Activated CD8-positive, alpha-beta memory T cell treated with anti-CD3 and anti-CD28 coated beads, Interleukin-2, amount 50 U/mL, for 1 hour (primary cell): Measurements from ENCODE around the gene TUBGCP2.

Source experiments
- DNase-seq: peaks from one replicate; pipeline ENCODE4 v3.0.0-alpha.2; 2020; ENCODE audit errors: extremely low read depth

TUBGCP2 gene

DNA sequence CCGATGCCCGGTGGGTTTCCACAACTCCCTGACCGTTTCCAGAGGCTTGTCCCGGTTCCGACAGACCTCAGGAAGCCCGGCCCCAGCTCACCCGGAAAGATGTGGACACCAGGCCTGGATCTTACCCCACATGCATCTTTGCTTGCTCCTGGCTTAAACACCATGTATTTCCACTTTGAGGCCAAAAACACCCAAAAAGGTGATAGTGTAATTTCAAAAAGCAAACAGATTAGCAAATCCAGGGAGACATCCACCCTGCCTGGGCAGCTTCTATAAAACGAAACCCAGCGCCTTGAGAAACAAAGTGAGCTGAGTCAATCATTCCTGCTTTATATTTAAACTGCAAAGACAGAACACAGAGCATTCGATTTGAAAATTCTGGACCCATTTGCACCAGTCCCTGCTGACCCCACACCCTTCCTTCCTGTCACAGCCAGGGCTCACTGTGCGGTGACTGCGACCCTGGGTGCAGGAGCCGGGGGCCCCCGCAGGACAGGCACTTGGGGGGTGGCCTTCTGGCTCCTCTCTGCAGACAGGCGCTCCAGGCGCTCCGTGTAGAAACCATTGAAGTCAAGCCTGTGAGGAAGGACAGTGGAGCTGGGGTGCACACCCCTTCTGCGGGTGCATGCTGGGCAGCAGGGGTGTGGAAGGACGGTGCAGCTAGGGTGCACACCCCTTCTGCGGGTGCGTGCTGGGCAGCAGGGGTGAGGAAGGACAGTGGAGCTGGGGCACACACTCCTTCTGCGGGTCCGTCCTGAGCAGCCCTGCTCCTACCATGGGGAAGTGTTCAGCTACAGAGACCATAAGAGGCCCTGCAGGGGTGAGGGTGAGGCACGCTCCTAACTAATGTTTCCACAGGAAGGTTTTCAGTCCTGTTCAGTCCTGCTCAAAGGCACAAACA is 29.1 kb downstream of the TUBGCP2 start:
- DNase-seq, result no peak

DNA sequence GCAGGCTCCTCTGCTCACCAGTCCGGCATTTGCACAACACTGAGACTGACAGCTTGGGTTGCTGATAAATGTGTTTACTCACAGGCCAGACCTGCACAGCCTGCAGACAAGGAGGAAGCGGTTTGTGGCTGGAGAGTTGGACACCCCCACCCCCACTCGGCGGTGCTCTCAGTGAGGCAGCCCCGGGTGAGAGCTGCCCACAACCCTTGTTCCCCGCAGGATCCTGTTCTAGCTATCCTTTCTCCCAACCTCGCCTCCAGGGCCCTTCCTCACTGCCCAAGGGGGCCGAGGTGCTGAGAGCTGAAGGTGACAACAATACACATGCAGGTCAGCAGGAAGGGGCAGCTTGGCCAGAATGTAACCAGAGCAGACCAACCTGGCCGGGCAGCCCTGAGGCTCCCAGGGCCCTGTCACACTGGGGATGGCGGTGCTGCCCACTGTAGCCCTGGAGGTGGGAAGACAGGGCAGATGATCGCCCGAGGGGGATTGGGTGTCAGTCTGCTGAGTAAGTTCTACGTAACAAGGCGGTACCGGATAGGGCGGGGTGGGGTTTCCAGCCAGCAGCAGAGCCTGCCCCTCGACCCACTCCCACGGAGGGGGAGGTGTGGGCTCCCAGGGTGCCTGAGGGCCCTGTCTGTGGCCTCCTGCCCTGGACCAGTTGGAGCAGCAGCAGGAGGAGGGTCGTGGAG is 30.0 kb downstream of the TUBGCP2 start:
- no peak for DNase-seq

DNA sequence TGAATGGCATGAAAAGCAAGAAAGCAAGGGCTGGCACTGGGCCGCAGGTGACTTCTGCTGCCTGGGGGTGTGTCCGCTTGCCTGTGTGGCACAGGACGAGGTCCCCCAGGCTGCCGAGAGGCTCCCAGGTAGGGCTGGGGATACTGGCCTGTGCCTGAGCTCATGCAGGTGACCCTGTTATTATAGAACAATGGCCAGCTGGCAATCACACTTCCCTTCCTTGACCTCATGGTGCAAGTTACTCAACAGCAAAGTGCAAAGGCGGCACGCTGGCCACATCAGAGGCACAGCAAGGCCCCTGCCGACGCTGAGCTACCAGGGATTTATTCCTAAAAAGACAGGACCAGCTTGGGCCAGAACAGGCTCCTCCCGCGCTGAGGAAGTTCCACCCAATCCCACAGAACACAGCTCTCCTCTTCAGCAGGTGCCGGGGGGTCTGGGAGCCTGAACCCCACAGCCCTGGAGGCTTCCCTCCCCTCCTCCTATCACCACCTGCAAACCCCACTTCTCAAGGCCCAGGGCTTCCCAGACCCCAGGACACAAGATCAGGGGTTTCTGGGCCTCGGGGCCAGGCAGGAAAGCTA is 30.6 kb downstream of the TUBGCP2 start:
- DNase-seq, result no peak

DNA sequence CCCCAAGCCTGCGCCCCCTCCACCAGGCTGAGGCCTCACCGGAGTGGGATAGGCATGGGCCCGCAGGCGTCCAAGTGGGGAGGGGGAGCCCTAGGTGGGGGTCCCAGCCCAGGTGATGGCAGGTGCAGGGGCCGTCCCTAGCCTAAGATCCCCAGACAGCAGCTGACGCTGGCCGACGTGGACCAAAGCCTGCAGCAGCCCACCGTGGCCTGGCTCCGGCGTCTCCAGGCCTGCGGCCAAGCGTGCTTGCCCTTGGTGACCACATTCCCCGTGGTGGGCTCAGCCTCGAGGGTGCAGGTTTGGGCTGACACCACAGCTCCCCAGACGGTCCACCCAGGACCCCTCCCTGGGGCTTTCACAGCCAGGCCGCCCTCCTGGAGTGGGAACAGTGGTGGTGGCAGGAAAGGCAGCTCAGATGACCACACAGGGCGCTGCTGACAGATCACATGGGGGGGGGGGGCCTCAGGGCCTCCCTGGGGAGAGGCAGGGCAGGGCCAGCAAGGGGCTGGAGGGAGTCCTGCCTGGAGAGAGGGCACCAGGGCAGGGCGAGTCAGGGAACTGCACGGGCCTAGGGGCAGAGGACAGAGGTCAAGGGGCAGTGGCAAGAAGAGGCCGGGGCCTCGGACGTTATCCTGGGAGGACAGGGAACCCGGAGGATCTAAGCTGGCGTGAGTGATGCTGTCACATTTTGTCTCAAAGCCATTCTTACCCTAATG is 31.2 kb downstream of the TUBGCP2 start:
- no peak for DNase-seq

DNA sequence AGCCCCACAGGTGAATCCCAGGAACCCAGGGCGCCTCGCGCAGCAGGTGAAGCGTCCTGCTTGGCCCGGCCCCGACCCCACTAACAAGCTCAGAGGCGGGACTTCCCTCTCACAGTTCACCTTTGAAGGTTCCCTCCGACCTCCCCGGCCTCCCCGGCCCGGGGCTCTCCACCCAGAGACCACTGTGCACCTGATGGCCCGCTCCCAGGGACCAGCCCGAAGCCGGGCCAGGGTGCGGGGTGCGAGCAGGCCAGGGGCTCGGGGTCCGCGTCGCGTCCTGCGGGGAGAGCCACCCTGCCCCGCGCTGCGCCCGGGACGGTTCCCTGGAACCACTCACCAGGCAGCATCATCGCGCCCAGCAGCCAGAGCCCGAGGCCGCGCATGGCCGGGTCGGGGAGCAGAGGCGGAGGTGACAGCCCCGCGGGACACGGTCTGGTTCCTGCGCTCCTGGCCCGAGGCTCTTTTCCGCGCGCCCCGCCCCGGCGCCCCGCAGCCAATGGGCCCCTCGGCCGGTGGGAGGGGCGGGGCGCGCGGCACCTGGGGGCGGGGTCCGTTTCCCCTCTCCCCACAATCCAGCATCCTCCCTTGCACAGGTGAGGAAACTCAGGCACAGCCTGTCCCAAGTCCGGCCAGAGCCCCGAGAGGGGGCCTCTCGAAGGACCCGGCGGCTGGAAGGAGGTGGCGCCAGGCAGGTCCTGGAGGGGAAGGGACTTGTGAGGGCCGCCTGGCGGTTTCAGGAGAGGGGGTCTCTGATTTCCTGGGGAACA is 32.1 kb downstream of the TUBGCP2 start, which contains the start of gene ADAM8:
TSS of gene ADAM8 (minus strand) at position 434 of the 767 bp plus-strand sequence. CDS start at position 383, 51 bp downstream.
- DNase-seq, result no peak

DNA sequence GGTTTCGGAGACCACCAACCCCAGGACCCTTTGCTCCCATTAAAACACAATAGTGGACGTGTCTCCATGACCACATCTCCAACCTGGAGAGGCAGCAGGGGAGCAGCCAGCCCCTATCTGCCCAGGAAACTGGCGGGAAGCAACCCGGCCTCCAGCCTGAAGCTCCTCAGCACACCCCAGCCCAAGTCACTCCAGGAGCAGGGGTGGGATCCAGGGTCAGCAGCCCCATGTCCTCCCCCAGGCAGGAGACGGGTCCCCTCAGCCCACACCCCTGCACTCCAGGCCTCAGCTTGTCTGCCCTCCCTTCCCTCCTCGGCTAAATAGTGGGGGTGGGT is 32.6 kb downstream of the TUBGCP2 start:
- no peak for DNase-seq

DNA sequence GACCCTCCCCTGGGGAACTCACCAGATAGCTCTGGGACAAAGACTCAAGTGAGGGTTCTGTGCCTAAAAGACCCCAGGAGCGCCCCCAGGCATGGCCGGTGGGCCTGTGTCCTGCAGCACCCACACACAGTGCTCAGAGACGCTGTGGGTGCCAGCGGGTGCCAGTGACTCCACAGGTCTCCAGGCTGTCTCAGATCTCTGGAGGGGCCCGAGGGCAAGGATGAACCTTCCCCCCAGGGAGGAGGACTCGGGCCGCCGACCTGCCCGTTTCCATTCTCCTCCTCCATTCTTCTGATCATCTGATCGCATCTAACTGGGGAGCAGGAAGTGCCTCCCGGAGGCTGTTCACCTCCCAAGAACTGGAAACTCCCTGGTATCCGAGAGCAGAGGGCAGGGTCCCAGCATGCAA is 33.0 kb downstream of the TUBGCP2 start:
- DNase-seq, result no peak

DNA sequence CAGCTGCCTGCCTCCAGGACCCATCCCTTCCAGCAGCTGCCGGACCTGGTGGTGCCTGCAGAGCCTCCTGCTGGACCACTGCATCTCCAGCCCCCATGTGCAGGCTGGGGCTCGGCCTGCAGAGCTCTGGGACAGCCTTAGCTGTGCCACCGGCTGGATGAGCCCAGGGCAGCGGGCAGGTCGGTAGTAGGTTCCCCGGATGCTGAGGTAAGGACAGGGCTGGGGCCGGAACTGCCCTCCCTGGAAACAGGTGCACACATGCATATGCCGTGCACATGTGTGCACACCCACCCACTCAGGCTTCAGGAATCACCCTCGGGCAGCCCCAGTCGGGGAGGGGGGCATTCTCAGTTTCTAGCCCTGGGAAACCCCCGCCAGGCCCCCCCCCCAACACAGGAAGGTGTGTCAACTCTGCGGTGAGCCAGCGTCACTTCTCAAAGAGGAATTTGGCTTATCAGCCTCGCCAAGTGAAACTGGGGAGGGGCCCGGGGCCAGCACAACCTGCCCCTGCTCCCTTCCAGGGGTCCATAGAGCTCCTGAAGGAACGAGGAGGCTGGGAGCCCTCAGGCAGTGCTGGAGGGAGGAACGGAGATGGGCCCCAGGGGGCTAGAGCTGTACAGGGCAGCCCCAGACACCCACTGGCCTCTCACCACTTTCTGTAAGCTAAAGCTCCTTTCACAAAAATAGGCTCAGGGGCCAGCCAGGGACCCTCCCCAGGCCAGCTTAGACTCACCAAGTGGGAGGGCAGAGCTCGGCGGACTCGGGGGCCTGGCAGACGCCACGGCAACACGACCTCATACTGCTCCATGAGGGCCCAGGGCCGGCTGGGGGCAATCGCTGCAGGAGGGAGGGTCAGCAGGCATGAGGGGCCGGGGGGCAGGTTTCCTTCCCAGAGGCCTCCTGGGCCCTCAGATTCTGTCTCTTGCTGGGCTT is 33.7 kb downstream of the TUBGCP2 start:
- peak; percentile 72 for DNase-seq

DNA sequence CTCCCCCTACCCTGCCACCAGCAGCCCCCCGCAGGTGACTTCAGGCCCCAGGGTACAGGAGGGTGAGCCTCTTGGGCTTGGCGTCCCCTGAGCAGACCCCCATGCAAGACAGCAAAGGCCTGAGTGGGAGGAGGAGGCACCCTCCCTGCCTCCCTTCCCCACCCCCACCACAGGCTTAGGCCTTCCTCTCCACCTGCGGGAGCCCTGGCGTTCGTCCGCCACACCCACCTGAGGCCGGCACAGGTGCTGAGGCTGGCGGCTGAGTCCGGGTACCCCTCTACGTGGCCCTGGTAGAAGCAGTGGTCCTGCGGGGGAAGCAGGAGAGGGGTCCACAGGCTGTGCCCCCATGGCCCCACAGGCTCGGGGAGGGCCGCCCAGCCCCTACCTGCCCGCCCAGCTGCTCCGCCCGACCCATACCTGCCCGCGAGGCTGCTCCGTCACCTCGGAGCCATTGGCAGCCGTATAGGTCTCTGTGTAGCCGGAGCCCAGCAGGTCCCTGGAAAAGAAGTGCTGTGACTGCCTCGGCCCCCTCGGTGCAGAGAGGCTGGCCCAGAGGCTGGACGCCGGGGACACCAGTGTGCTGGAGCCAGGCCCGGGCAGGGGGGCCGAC is 35.0 kb downstream of the TUBGCP2 start:
- DNase-seq, result no peak

DNA sequence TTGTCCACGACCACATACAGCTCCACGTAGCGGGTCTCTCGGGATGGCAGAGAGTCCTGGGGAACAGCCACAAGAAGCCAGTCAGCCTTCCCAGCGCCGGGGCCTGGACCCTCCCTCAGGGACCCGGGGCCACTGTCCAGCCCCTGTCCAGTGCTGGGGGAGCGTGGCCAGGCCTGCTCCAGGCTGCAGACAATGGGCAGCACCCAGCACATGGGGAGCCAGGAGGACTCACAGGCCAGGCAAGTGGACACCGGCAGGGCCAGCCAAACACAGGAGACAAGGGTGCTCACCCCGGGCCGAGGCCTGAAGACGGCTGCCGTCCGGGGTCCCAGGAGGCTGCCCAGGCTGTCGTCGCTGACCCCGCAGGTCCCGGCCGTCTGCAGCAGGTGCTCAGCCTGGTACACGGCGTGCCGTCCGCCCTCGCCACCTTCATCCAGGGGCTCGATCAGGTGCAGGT is 35.7 kb downstream of the TUBGCP2 start:
- no peak for DNase-seq

DNA sequence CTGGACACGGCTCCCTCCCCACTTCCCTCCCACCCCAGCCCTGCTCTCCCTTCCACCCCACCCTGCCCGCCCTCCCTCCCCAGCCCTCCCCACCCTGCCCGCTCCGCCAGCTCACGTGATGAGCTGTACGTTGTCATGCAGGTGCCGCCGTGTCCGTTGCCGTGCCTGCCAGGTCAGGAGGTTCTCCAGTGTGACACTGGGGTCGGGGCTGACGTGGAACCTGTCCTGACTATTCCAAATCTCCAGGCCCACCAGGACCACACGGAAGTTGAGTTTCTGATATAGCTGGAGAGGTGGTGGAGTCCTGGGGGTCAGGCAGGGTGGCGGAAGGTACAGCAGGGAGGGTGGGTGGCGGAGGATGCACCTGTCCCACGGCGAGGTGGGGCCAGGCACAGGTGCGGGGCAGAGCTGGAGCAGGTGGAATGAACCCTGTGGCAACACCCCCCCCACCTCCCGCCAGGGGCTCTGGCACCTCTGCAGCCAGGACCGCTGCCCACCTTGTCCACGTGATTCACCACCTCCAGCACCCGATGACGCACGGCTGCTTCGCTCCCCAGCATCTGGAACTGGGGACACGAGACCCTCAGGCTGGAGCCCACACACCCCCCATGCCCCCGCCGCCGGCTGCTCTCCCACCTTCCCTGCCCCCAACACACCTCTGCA is 36.2 kb downstream of the TUBGCP2 start:
- no peak for DNase-seq

DNA sequence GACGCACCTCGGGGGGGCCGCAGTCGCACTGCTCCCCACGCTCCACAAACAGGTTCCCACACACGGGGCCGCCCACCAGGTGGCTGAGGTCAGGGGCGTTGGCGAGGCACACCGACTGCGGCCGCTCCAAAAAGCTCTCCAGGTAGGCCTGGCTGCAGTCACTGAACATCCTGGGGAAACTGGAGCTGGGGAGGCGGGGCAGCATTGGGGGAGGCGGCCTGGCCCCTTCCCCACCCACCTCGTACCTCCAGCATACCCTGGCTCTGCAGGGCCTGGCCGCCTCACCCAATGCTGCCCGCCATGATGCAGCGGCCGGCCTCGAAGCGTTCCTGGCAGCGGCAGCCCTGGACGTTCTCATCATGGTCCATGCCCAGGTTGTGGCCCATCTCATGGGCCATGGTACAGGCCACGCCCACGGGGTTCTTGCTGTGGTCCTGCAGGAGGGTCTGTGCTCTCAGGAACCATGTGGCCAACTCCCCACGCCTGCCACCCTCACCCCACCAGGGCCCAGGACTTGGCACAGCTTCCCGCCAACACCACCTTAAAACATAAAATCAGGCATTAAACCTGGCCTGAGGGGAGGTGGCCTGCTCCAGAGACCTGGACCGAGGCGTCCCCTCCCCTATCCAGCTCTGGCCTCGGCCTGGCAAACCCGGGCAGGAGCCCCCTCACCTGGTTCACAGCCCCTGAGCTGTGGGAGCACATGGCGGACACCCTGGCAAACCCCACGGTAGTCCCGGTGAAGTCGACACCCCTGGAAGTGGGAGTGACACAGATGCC is 37.0 kb downstream of the TUBGCP2 start:
- no peak for DNase-seq

DNA sequence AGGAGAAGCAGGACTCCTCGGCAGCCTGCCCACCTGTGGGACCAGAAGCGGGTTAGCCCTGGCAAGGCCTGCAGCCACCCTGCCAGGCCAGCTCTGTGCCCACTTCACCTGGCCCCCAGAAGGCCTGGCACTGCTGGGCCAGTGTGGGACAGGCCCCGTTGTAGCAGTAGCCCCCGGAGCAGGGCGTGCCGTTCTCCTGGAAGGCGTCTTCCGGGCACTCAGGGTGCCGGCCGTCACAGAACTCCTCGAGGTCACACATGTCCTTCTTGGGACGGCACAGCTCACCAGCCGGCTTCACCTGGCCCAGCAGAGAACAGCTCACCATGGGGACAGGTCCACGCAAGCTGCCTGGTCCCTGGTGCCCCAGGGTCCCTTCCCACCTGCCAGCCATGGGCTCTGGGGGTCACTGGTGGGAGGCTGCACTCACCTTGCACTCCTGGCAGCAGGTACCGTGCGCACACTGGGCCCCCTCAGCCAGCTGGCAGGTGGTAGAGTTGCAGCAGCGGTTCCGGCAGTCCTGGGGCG is 37.8 kb downstream of the TUBGCP2 start:
- DNase-seq, result no peak

DNA sequence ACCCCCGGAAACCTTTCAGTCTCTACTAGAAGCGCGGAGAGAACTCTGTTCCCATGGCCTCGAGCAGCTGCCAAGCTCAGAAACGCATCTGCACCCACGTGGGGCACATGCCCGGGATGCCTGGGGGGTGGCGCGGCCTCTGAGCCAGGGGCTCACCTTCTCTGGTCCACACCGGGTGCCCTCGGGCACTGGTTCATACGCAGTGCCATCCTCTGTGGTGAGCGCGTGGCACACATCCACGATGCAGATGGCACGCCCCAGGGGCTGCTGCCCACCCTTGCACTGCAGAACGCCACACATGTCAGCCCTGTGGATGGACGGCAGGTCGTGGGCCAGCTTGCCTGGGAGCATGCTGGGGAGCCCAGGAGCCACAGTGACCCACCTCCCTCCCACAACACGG is 38.5 kb downstream of the TUBGCP2 start:
- no peak for DNase-seq

DNA sequence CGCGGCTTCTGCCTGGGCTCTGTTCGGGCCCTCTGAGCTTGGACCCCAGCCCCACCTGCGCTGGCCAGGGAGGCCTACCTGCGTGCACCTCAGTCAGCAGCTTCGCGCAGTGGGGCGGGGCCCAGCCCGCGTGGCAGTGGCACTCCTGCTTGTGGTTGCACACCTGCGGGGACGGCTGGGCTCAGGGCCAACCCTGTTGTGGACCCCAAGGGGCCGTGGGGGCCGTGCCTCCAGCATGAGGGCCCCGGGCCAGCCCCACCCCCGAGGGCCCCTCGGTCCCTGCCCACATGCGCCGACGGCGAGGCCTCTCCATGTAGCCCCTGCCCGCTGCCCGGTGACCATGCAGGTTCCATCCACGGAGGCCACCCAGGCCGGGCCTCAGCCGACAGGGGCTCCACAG is 39.3 kb downstream of the TUBGCP2 start:
- DNase-seq, result no peak

DNA sequence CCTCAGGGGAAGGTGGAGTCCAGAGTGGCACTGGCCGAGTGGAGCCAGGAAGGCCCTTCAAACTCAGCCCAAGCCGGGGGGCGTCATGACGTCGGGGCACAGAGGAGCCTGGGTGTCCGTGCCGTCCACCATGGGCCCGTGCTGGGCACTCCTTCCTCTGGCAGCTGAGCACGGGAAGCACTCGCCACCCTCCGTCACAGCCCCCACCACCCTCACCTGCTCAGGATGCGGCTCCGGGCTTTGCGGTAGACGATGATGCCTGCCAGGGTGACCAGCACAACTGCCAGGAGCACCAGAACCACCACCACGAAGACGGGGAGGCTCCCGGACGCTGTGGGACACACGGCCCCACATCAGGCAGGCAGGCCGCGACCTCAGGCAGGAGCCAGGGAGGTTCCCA is 40.1 kb downstream of the TUBGCP2 start:
- DNase-seq, result no peak

DNA sequence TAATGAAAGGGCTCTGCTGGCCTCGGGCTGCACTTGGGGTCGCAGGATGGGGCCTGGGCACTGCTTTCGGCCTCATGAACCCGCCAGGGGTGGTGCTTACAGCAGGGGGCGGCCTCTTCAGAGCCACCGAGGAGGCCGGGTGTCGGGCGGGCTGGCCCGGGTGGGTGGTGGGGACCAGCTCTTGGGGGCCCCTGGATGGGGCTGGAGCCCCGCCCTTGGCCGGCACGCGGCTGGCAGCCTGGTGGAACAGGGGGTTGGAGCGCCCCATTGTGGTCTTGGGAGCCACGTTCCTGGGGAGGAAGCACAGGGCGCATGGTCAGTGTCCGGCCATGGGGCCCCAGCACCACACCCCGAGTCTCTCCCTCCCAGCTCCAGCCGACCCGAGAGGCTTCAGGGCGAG is 40.8 kb downstream of the TUBGCP2 start:
- no peak for DNase-seq

DNA sequence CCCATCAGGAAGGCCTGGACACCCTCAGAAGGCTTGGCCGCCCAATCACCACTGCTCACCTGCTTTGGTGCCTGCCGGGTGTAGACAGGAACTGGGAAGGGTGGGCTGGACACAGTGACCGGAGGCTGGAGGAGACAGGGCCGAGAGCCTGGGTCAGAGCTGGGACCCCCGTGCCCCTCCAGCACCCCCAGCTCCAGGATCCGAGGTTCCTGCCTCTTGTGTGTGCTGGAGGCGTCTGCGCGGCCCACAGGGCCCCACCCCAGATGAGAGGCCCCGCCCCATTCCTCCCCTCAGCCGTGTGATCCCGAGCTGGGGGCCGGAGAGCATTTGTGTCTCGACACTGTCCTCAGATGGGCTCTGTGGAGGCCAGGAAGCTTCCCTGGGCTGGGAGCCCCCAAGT is 41.4 kb downstream of the TUBGCP2 start:
- no peak for DNase-seq
